Measurements from ENCODE around the gene ENDOG. TPM values are rescaled to one million over a fixed set of nuclear protein-coding genes. Genes with fewer than 3 reads are reported as not detected.
A peak's percentile ranks its signal among the peaks of the same experiment; 100 is the strongest.

The ENDOG gene
- total RNA-seq, 1 donor from 2014 or later: 20.5 TPM

- DNase-seq (ENCODE audit: low read depth): no peak
- peaks cover 2% of the 10 kb centered on the region for H3K36me3 ChIP-seq (ENCODE audit: control insufficient read depth, insufficient read depth, low read length)
- no peak overlapping the region for H3K4me3 ChIP-seq (ENCODE audit: low read depth, low read length)
- TF ChIP-seq, protein P1, sequence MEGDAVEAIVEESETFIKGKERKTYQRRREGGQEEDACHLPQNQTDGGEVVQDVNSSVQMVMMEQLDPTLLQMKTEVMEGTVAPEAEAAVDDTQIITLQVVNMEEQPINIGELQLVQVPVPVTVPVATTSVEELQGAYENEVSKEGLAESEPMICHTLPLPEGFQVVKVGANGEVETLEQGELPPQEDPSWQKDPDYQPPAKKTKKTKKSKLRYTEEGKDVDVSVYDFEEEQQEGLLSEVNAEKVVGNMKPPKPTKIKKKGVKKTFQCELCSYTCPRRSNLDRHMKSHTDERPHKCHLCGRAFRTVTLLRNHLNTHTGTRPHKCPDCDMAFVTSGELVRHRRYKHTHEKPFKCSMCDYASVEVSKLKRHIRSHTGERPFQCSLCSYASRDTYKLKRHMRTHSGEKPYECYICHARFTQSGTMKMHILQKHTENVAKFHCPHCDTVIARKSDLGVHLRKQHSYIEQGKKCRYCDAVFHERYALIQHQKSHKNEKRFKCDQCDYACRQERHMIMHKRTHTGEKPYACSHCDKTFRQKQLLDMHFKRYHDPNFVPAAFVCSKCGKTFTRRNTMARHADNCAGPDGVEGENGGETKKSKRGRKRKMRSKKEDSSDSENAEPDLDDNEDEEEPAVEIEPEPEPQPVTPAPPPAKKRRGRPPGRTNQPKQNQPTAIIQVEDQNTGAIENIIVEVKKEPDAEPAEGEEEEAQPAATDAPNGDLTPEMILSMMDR (IDR thresholded peaks at IDR 0.05; ENCODE audit: insufficient read depth, low read length, poor library complexity, severe bottlenecking): no peak
- H3K27me3 ChIP-seq (ENCODE audit: control insufficient read depth, insufficient read depth, low read length): no peaks in the 10 kb centered on the region
These were observed 10.0 kb downstream of the ENDOG start for GRCh38 chr9:128828267-128828666.

DNA sequence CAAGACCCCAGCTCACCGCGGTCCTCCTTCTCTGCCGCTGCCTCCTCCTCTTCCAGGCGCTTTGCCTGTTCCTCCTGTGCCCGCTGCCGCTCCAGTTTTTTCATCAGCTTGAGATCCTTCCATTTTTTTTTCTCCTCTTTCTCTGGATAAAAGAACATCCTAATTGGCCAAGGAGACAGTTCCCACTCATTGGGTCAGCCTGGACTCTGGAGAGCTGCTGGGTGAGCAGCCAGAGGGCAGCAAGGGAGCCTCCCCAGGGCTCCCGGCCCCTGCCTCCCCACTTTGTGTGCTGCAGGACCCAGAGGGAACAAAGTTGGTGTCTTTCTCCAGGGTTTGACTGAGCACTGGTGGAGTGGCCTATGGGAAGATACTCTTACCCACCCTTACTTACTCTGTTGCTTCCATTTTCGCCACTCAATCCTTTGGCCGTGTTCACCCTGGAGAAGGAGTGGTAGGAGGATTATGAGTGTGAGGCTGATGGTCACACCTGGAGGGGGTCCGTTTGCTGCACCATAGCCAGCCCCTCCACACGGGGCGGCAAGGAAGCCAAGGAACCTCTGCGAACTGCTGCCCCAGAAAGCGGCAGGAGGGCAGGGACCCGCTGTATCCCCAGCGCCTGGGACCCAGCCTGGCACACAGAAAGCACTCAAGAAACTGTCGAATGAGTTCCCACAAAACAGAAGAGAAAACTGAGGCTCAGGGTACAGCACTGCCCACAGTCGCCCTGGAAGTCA, 10.6 kb downstream of the ENDOG start:
- Histone ChIP-seq H3K27me3 (ENCODE audit: control insufficient read depth, insufficient read depth, low read length) (no peaks in the 10 kb centered on the region), H3K36me3 (ENCODE audit: control insufficient read depth, insufficient read depth, low read length) (peaks cover 2% of the 10 kb centered on the region), H3K4me3 (ENCODE audit: low read depth, low read length) (peak overlapping the region; percentile 82)
- TF ChIP-seq, protein P1 (IDR thresholded peaks at IDR 0.05; ENCODE audit: insufficient read depth, low read length, poor library complexity, severe bottlenecking): no peak
- no peak for DNase-seq (ENCODE audit: low read depth)

GRCh38 chr9:128829477-128830251, 11.4 kb downstream of the ENDOG start, which contains the start of gene SPOUT1:
Gene SPOUT1 (minus strand): TSS chr9:128829794. CDS start chr9:128829780, 14 bp downstream.
- Histone ChIP-seq H3K27me3 (ENCODE audit: control insufficient read depth, insufficient read depth, low read length) (no peaks in the 10 kb centered on the region), H3K4me3 (ENCODE audit: low read depth, low read length) (peak within 1 kb of the TSS; percentile 82), H3K36me3 (ENCODE audit: control insufficient read depth, insufficient read depth, low read length) (peaks cover 2% of the 10 kb centered on the region)
- peak; percentile 71 for DNase-seq (ENCODE audit: low read depth)
- TF ChIP-seq, protein P1 (IDR thresholded peaks at IDR 0.05; ENCODE audit: insufficient read depth, low read length, poor library complexity, severe bottlenecking): no peak

DNA sequence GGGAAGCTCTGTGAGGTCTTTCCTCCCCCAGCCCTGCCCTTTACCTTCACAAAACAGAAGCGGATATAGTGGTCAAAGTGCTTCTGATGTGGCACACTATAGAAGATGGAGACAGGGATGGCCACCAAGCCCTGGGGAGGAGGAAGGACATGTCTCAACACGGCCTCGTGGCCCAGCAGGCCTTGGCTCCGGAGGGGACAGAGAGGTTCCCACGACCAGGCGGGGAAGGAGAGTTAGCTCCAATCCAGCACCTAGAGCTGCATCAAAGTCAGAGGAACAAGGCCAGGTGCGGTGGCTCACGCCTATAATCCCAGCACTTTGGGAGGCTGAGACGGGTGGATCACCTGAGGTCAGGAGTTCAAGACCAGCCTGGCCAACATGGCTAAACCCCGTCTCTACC, 15.4 kb downstream of the ENDOG start:
- H3K36me3 ChIP-seq (ENCODE audit: control insufficient read depth, insufficient read depth, low read length): no peaks in the 10 kb centered on the region
- H3K27me3 ChIP-seq (ENCODE audit: control insufficient read depth, insufficient read depth, low read length): no peaks in the 10 kb centered on the region
- TF ChIP-seq, protein P1 (IDR thresholded peaks at IDR 0.05; ENCODE audit: insufficient read depth, low read length, poor library complexity, severe bottlenecking): no peak
- H3K4me3 ChIP-seq (ENCODE audit: low read depth, low read length): no peak overlapping the region
- DNase-seq (ENCODE audit: low read depth): no peak

GRCh38 chr9:128835246-128836210, 17.2 kb downstream of the ENDOG start:
- DNase-seq (ENCODE audit: low read depth): no peak
- Histone ChIP-seq H3K4me3 (ENCODE audit: low read depth, low read length) (no peak overlapping the region), H3K27me3 (ENCODE audit: control insufficient read depth, insufficient read depth, low read length) (no peaks in the 10 kb centered on the region), H3K36me3 (ENCODE audit: control insufficient read depth, insufficient read depth, low read length) (no peaks in the 10 kb centered on the region)
- TF ChIP-seq, protein P1 (IDR thresholded peaks at IDR 0.05; ENCODE audit: insufficient read depth, low read length, poor library complexity, severe bottlenecking): no peak
